Measurements from ENCODE around the gene JUNB. TPM values are rescaled to one million over a fixed set of nuclear protein-coding genes. Genes with fewer than 3 reads are reported as not detected.

JUNB gene
- total and polyA plus RNA-seq, 2 of the 8 experiments (the other 6 are each of a cell fraction or from before 2014, with no cell fraction given), result 7.4 to 10.0 TPM

DNA sequence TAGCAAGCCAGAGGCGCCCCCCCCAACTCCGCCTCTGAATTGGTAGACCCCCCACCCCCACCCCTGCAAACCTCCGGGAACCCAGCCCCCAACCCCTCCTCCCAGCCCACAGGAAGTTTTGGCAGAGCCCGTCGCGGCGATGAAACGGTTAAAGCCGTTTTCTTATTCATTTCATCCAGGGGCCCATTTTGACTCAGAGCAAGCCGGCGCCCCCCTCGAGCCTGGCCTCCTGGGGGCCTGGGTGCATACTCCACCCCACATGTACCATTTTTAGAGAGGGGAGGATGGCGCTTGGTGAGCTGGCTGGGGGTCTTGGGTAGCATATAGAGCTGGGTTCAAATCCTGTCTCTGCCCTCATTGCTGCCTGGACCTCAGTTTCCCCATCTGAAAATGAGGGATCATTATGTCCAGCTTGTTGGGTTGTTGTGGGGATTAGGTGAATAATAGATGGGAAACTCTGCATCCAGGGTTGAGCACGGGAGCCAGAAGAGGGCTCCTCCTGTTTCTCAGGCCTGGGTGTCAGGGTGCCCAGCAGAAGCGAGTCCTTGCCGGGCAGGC, 7.9 kb upstream of the JUNB start:
- H3K27ac ChIP-seq (ENCODE audit: low read depth, low read length), result no peak overlapping the region
- WGBS, 2 experiments (ENCODE audit: extremely low coverage in 1 of 2, insufficient coverage in 1 of 2, insufficient read length in 1 of 2, insufficient replicate concordance in 2 of 2, low coverage in 1 of 2, low lambda C conversion rate in 2 of 2, missing lambda C conversion rate in 1 of 2), result 21% methylated on average over 13 of the region's 16 CpGs; no CpG with 5 or more reads in 1 of the 2 experiments
- peak overlapping the region in 3 of 4 experiments; percentile 52 to 77 (median 55); a peak in 5 of 8 replicates for H3K4me3 ChIP-seq (ENCODE audit: extremely low read depth in 1 of 4, insufficient read depth in 2 of 4, low read depth in 3 of 4, low read length in 4 of 4)
- peaks cover 0 to 1% of the 10 kb centered on the region in 2 experiments for H4K20me1 ChIP-seq (replicated peaks in 1 of 2; ENCODE audit: control insufficient read depth in 1 of 2, insufficient read depth in 2 of 2, low read length in 2 of 2)
- TF ChIP-seq GTF2F1 (IDR thresholded peaks at IDR 0.05; ENCODE audit: borderline replicate concordance, low read depth, low read length) (no peak), HDAC2 (IDR thresholded peaks at IDR 0.05; ENCODE audit: borderline replicate concordance in 1 of 2, low read depth in 2 of 2, low read length in 2 of 2) (0 out of 4 replicates have a peak, but pooled peaks of 1 of the 2 experiments have one; percentile 15)
- peak overlapping the region; percentile 89 for H4K91ac ChIP-seq (replicated peaks; ENCODE audit: insufficient read length, low read length)
- H3K4me2 ChIP-seq (ENCODE audit: insufficient read depth in 1 of 2, low read depth in 2 of 2, low read length in 2 of 2), result peak overlapping the region; percentile 51 to 98
- H3K9me3 ChIP-seq (ENCODE audit: insufficient read depth in 2 of 2, low read depth in 1 of 2, low read length in 1 of 2), result no peaks in the 10 kb centered on the region
- CTCF ChIA-PET (ENCODE audit: partially characterized antibody), result interaction anchor here (0.7 to 9.3 kb wide), 3 partner anchors 12 to 52 kb away, joined by 3 to 277 read pairs (median 4); partner anchors contain the start of gene JUNB
- no peak overlapping the region for H2AFZ ChIP-seq (ENCODE audit: low read length)
- no peaks in the 10 kb centered on the region for H3K27me3 ChIP-seq (replicated peaks in 1 of 4; ENCODE audit: control insufficient read depth in 3 of 4, extremely low read depth in 1 of 4, insufficient read depth in 3 of 4, low read length in 3 of 4)
- H3K14ac ChIP-seq (ENCODE audit: insufficient read length), result no peak overlapping the region
- FAIRE-seq (no peak), DNase-seq (ENCODE audit: low read depth in 1 of 2, low spot score in 2 of 2) (no peak)
- no peak overlapping the region for H3K9ac ChIP-seq (replicated peaks in 1 of 4; ENCODE audit: extremely low read depth in 1 of 4, low read depth in 3 of 4, low read length in 3 of 4)
- H3K23me2 ChIP-seq (ENCODE audit: low read depth, low read length), result peaks cover 21% of the 10 kb centered on the region; the same call in 1 of the 2 replicates
- H2BK12ac ChIP-seq (ENCODE audit: low read depth, low read length), result peak overlapping the region; percentile 60; the same call in 1 of the 2 replicates
- H3K4me1 ChIP-seq (replicated peaks in 1 of 4; ENCODE audit: control insufficient read depth in 3 of 4, insufficient read depth in 4 of 4, low read length in 3 of 4), result peaks cover 14 to 32% (median 20%) of the 10 kb centered on the region in 4 experiments
- H2BK5ac ChIP-seq (ENCODE audit: low read depth, low read length), result peak overlapping the region; percentile 71; the same call in 1 of the 2 replicates
- H4K8ac ChIP-seq (ENCODE audit: extremely low read depth, insufficient read depth, low read length), result peak overlapping the region; percentile 80
- POLR2A ChIA-PET (ENCODE audit: partially characterized antibody), result interaction anchor here (0.6 to 16.6 kb wide), 6 partner anchors 14 to 1188 kb away, joined by 3 to 317 read pairs (median 4); partner anchors contain the start of genes JUNB, PRDX2 and THSD8
- H2BK20ac ChIP-seq (ENCODE audit: low read length), result peak overlapping the region; percentile 66
- H3K23ac ChIP-seq (ENCODE audit: insufficient read length), result no peak overlapping the region
- no peaks in the 10 kb centered on the region for H3K36me3 ChIP-seq (ENCODE audit: control insufficient read depth in 2 of 4, insufficient read depth in 4 of 4, low read length in 3 of 4)
- no peaks in the 10 kb centered on the region for H3K79me2 ChIP-seq (ENCODE audit: control insufficient read depth in 1 of 2, insufficient read depth in 2 of 2, low read length in 2 of 2)
- H3K4ac ChIP-seq (replicated peaks; ENCODE audit: insufficient read length, low read depth, low read length), result peak overlapping the region; percentile 91
- H3K18ac ChIP-seq (ENCODE audit: extremely low read depth, low read length), result peak overlapping the region; percentile 78
- peak overlapping the region; percentile 72; the same call in 1 of the 2 replicates for H2AK5ac ChIP-seq (ENCODE audit: low read depth, low read length)
- H2BK15ac ChIP-seq (ENCODE audit: low read length), result no peak overlapping the region
- H3K56ac ChIP-seq (replicated peaks; ENCODE audit: insufficient read length, low read depth, low read length), result peak overlapping the region; percentile 46
- peak overlapping the region; percentile 75 for H2BK120ac ChIP-seq (replicated peaks; ENCODE audit: low read depth, low read length)
- no peaks in the 10 kb centered on the region; the same call in 1 of the 2 replicates for H3K79me1 ChIP-seq (ENCODE audit: low read depth, low read length)
- H4K5ac ChIP-seq (ENCODE audit: insufficient read length, low read depth, low read length), result peak overlapping the region; percentile 67
